BE2C (cell line): Measurements from ENCODE around the gene KRTAP6-3.

Experiments
- DNase-seq: peaks from one replicate; pipeline ENCODE4 v3.0.0-alpha.2; 2020
- H3K27me3 ChIP-seq: fragments of 250-450 bp; sonication (Bioruptor Pico); 2 replicates; pipeline ENCODE4 v1.5.1; 2020; ENCODE audit warnings: mild to moderate bottlenecking
- H3K36me3 ChIP-seq: fragments of 250-450 bp; sonication (Bioruptor Pico); 2 replicates; pipeline ENCODE4 v1.5.1; 2020; ENCODE audit warnings: mild to moderate bottlenecking
- H3K4me1 ChIP-seq: fragments of 250-450 bp; sonication (Bioruptor Pico); 2 replicates; pipeline ENCODE4 v1.5.1; 2020
- H3K4me3 ChIP-seq: 2 replicates; pipeline ENCODE4 v1.5.1; 2011; ENCODE audit warnings: low read depth, low read length
- H3K9me3 ChIP-seq: fragments of 250-450 bp; sonication (Bioruptor Pico); 2 replicates; pipeline ENCODE4 v1.5.1; 2020
- CTCF ChIP-seq: IDR thresholded peaks from 2 replicates; pipeline ENCODE4 v1.5.1; 2012; ENCODE audit warnings: mild to moderate bottlenecking, low read depth, low read length

Gene KRTAP6-3

GRCh38 chr21:30628109-30628508, 35.9 kb downstream of the KRTAP6-3 start:
- H3K27me3 ChIP-seq, result no peaks in the 10 kb centered on the region
- TF ChIP-seq CTCF, result no peak
- no peaks in the 10 kb centered on the region for H3K36me3 ChIP-seq
- no peak for DNase-seq
- no peaks in the 10 kb centered on the region for H3K9me3 ChIP-seq
- H3K4me1 ChIP-seq, result no peaks in the 10 kb centered on the region
- H3K4me3 ChIP-seq, result no peak overlapping the region

GRCh38 chr21:30629200-30629599, 37.0 kb downstream of the KRTAP6-3 start:
- no peak for TF ChIP-seq CTCF
- Histone ChIP-seq H3K9me3 (no peaks in the 10 kb centered on the region), H3K4me3 (no peak overlapping the region), H3K27me3 (no peaks in the 10 kb centered on the region), H3K4me1 (no peaks in the 10 kb centered on the region), H3K36me3 (no peaks in the 10 kb centered on the region)
- DNase-seq, result no peak

GRCh38 chr21:30634906-30635305, 42.7 kb downstream of the KRTAP6-3 start, which contains the start of gene KRTAP20-2:
Gene KRTAP20-2 (plus strand): TSS chr21:30635206. CDS start chr21:30635264, 58 bp downstream.
- H3K27me3 ChIP-seq, result no peaks in the 10 kb centered on the region
- no peak for DNase-seq
- H3K36me3 ChIP-seq, result no peaks in the 10 kb centered on the region
- H3K9me3 ChIP-seq, result no peaks in the 10 kb centered on the region
- H3K4me1 ChIP-seq, result no peaks in the 10 kb centered on the region
- no peak for TF ChIP-seq CTCF
- no peak within 1 kb of the TSS for H3K4me3 ChIP-seq

- H3K27me3 ChIP-seq, result no peaks in the 10 kb centered on the region
- DNase-seq, result no peak
- no peaks in the 10 kb centered on the region for H3K36me3 ChIP-seq
- no peak overlapping the region for H3K4me3 ChIP-seq
- TF ChIP-seq CTCF, result no peak
- no peaks in the 10 kb centered on the region for H3K4me1 ChIP-seq
- no peaks in the 10 kb centered on the region for H3K9me3 ChIP-seq
Measured at GRCh38 chr21:30638686-30639085, 46.4 kb downstream of the KRTAP6-3 start.

- Histone ChIP-seq H3K9me3 (no peaks in the 10 kb centered on the region), H3K4me3 (no peak within 1 kb of the TSS), H3K36me3 (no peaks in the 10 kb centered on the region), H3K27me3 (no peaks in the 10 kb centered on the region), H3K4me1 (no peaks in the 10 kb centered on the region)
- TF ChIP-seq CTCF, result no peak
- no peak for DNase-seq
Measured at GRCh38 chr21:30642564-30642963, 50.3 kb downstream of the KRTAP6-3 start, which contains the start of gene KRTAP20-3. Gene KRTAP20-3 (plus strand): TSS chr21:30642864.
